Measurements from ENCODE around the gene SNX22. TPM values are rescaled to one million over a fixed set of nuclear protein-coding genes. Genes with fewer than 3 reads are reported as not detected.
"Not testable (repeated sequence)": the region's sequence is repeated elsewhere in the genome, so short reads cannot be mapped to it uniquely, and the experiment has no call there.

The SNX22 gene
- total RNA-seq, 1 donor = 0.18 TPM

DNA sequence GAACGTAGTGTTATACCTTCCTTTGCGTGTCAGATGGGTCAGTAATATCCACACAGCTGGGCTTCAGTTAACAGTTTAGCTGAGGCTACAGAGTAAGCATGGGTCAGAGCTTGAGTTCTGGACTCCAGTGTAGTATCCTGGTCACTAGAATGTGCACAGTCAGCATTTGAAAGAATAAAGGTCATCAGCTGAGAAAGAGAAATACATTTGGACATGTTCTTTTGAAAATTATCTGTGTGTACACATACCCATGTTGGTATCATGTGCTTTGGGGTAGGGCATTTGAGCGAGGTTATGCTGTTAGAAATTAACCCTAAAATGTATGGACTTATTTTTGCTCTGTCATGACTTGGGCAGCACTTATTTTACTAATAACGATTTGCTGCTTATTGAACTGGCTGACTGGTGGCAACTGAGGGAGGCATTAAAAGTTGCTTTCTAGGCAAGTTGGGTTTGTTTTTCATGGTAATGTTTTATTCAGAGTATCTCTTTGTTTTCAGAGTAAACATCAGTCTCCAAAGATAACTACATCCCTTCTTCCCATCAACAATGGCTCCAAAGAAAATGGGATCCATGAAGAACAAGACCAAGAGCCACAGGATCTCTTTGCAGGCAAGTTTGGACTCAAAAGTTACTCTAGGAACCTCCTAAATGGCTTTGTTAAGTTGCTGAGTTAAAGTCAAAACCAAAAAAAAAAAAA lies 39.3 kb upstream of the SNX22 start:
- no peak for DNase-seq (ENCODE audit: low read depth)

DNA sequence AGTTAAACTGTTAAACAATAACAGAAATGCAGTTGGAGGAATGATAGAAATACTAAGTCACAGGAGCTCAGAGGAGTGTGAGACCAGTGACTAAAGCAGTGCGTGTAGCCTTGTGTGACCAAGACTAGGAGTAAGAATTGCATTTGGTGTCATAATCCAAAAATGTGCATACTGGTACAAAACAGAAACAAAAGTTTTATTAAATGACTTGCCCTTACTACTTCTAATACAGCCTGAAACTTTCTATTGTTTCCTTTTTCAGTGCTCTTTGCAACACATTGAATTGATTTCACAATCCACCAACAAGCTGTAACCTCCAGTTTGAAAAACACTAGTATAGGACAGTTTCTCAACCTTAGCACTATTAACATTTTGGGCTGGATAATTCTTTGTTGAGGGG lies 38.6 kb upstream of the SNX22 start:
- no peak overlapping the region for H3K4me3 ChIP-seq (ENCODE audit: low read depth, low read length)
- DNase-seq (ENCODE audit: low read depth) = peak; percentile 79
- TF ChIP-seq, protein P1, sequence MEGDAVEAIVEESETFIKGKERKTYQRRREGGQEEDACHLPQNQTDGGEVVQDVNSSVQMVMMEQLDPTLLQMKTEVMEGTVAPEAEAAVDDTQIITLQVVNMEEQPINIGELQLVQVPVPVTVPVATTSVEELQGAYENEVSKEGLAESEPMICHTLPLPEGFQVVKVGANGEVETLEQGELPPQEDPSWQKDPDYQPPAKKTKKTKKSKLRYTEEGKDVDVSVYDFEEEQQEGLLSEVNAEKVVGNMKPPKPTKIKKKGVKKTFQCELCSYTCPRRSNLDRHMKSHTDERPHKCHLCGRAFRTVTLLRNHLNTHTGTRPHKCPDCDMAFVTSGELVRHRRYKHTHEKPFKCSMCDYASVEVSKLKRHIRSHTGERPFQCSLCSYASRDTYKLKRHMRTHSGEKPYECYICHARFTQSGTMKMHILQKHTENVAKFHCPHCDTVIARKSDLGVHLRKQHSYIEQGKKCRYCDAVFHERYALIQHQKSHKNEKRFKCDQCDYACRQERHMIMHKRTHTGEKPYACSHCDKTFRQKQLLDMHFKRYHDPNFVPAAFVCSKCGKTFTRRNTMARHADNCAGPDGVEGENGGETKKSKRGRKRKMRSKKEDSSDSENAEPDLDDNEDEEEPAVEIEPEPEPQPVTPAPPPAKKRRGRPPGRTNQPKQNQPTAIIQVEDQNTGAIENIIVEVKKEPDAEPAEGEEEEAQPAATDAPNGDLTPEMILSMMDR (IDR thresholded peaks at IDR 0.05; ENCODE audit: insufficient read depth, low read length) = no peak

More for the DNA sequence above, 39.3 kb upstream of the SNX22 start:
- TF ChIP-seq, protein P1 (IDR thresholded peaks at IDR 0.05; ENCODE audit: insufficient read depth, low read length) = no peak
- no peak overlapping the region for H3K4me3 ChIP-seq (ENCODE audit: low read depth, low read length)

DNA sequence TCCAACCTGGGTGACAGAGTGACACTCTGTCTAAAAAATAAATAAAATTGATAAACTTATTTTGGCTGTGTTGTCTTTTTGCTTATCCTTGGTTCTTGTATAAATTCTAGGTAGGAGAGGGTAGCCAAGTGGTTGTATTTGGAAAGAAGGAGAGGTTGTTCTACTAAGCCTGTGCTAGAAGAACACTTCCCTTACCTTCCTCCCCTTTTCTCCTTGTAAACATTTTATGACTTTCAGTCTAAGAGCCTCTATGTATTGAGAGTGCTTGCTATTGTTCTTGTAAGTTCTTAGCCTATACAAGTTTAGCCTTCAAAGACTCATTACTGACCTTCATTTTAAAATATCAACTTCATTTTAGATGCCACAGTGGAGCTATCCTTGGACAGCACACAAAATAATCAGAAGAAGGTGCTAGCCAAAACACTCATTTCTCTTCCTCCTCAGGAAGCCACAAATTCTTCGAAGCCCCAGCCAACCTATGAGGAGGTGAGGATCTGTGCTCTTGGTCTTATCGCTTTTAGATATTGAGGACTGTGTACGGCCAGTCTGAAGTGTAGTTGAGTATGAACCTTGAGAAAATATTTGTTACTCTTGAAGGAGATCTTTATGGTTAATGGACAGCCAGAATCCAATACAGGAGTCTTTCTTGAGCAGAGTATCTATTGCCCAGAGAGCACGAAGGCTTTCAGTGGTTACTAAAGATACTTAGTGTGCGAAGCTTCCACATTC lies 33.6 kb upstream of the SNX22 start:
- TF ChIP-seq, protein P1 (IDR thresholded peaks at IDR 0.05; ENCODE audit: insufficient read depth, low read length) = no peak
- no peak overlapping the region for H3K4me3 ChIP-seq (ENCODE audit: low read depth, low read length)
- no peak for DNase-seq (ENCODE audit: low read depth)

DNA sequence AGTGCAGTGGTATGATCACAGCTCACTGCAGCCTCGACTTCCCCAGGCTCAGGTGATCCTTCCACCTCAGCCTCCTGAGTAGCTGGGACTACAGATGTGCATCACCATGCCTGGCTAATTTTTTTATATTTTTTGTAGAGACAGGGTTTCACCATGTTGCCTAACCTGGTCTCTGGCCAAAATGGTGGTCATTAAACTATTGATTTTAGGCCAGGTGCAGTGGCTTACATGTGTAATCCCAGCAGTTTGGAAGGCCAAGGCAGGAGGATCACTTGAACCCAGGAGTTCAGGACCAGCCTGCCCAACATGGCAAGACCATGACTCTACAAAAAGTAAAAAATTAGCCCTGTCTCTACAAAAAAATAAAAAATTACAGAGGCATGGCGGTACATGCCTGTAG lies 31.2 kb upstream of the SNX22 start:
- DNase-seq (ENCODE audit: low read depth); H3K4me3 ChIP-seq (ENCODE audit: low read depth, low read length): not testable (repeated sequence)

DNA sequence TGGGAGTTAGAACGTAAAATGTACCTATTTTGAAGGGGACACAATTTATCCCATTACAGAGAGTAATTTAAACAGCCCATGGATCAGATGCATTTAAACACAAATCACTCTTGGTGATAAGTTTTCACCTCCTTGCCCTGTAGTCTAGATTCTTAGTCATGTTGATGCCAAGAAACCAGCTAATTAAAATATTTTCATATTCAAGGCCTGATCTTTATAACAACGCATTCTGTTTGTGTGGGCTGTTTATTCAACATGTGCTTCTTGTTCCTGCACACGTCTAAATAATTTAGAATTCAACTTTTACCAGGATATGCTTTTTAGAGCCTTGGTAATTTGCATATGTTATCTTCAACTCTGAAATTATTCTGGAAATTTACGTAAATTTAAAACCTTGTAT lies 29.9 kb upstream of the SNX22 start:
- no peak for DNase-seq (ENCODE audit: low read depth)
- no peak overlapping the region for H3K4me3 ChIP-seq (ENCODE audit: low read depth, low read length)
- TF ChIP-seq, protein P1 (IDR thresholded peaks at IDR 0.05; ENCODE audit: insufficient read depth, low read length) = no peak

DNA sequence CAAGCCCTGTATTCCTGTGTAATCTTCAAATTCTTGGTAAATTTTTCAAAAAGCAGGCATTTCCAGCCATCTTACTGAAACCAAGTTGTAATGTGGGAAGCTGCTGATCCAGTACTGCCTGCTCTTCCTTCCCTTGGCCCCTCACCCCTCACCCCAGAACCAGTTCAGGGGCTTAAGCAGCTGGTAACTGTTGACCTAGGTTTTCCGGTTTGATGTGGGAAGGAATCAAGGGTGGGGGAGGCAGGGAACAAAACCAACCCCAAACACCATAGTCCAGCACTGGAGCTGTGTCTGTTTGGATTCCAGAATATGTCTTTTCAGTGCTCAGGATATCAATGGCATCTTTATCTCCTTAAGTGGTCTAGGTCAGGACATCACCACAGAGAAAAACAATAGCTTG lies 29.1 kb upstream of the SNX22 start:
- no peak for DNase-seq (ENCODE audit: low read depth)
- H3K4me3 ChIP-seq (ENCODE audit: low read depth, low read length) = no peak overlapping the region
- TF ChIP-seq, protein P1 (IDR thresholded peaks at IDR 0.05; ENCODE audit: insufficient read depth, low read length) = no peak

DNA sequence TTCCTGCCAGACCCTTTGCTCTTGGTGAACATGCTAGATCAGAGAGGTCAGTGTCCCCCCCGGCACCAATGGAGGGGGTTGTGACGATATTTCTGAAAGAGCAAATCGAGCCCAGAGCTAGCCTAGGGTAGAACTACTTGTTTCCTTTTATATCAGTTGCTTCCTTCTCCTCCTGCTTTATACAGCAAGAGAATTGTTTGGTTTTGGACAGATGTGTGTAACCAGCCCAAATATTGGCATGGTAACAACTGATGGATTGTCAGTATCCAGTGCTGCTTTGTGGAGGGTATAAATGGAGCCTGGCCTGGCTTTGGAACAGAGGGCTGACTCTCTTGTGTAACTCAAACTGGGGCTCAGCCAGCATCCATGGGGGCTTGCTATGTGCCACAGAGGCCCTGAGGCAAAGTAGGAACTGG lies 28.6 kb upstream of the SNX22 start:
- DNase-seq (ENCODE audit: low read depth) = no peak
- TF ChIP-seq, protein P1 (IDR thresholded peaks at IDR 0.05; ENCODE audit: insufficient read depth, low read length) = no peak
- no peak overlapping the region for H3K4me3 ChIP-seq (ENCODE audit: low read depth, low read length)
